HG03095 (cell line): ENCODE results near the gene GTPBP8.
A peak's percentile ranks its signal among the peaks of the same experiment; 100 is the strongest.
"Not testable (repeated sequence)": the region's sequence is repeated elsewhere in the genome, so short reads cannot be mapped to it uniquely, and the experiment has no call there.

ENCODE experiments used
- ATAC-seq: cut with Tn5 transposase; IDR thresholded peaks from one replicate; pipeline ENCODE4 v1.9.1; 2021; ENCODE audit warnings: moderate library complexity; ENCODE audit not compliant: unreplicated experiment

The GTPBP8 gene

GRCh38 chr3:112995800-112996199, 5.0 kb downstream of the GTPBP8 start:
- ATAC-seq: no peak

DNA sequence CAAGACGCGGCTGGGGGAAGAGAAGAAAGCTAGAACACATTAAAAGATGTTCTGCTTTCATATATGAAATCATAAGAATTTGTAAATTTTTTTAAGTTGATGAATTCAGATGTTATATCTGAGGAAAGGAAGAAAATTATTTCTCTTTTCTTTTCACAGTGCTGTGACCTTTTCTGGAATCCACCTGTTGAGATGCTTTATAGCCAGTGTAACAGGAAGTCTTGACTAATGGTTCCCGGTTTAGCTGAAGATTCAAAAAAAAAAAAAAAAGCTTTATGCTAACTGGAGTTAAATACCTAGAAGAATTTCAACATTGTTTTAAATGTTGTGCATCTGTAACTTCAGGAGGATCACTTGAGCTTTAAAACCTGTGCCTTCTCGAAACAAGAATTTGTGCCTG, 9.9 kb downstream of the GTPBP8 start:
- ATAC-seq: no peak

- ATAC-seq: no peak
These were observed 11.3 kb downstream of the GTPBP8 start for GRCh38 chr3:113002037-113002436.

DNA sequence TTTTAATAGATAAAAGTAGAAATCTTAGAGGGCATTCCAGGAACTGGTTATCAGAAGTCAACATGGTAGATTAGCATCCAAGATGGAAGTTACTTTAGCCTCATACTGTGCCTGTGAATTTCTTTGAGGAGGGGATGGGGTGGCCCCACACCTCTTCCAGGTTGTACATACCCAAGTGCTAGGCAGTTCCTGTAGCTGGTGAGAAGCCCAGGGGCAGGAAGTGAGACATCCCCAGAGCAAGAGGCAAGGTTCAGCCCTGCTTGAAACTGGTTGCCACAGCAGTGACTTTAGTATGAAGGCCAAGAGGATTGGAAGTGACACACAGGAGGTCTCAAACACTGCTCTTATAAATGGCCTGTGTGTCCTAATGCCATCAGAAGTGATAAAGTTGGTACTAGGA, 11.9 kb downstream of the GTPBP8 start:
- ATAC-seq: no peak

DNA sequence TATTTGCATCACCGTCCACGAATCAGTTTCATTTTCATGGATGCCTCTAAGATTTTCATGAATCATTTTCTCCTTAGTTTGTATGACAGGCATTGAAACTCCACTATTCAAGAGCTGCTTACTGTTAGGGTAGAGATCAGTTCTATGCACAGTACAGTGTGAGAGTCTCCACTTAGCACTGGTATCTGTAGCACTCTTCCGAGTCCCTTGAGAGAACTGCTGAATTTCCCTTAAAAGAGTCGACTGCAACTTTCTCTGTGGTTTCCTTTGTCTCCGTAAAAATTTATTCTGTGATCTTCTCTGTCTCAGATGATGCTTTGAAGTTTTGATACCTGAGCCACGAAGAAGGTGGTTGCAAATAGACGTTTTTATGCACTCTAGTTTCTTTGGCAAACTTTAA, 14.8 kb downstream of the GTPBP8 start:
- ATAC-seq: no peak

DNA sequence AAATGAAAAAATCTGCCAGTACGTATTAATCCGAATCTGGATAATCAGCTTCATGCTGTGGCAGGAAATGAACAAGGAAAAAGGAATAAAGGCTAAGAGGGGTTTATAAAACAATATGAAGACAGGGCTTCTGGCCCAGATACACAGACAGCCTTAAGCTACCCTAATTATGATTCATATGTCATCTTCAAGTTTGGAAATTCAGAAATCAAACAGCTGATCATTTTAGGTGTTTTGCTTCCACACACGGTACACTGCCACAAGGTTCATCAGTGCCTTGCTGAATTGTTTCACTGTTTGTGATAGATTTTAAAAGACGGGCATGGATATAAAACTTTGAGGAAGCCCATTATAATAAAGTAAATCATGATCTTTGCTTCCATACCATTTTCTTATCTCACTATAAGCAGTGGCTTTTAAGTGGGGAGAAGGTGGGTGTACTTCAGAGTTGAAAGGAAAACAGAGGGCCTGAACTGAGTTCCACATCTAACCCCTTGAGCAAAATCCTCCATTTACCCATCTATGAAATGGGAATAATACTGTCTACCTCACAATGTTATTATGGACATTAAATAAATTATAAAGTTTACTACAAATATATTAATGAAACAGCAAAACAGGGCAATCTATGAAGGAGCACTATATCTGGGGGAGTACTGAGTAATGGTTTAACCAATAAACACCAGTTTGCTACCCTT, 15.7 kb downstream of the GTPBP8 start:
- no peak for ATAC-seq

DNA sequence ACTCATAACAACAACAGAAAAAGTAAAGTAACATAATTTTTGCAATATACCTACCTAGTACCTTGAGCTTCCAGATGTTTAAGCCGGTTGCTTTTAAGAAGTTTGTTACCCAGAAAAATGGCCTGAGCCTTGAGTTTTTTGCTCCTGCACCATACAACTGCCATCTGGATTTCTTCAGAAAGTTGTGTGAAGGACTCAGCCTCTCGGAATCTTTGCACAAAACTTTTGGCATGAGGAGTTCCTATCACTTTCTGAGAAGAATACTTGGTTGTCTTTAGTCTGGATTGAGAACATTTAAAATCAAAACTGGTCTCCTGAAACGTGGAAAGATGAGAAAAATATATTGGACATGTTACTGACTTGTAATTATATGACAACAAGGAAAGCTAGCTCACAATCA, 17.3 kb downstream of the GTPBP8 start:
- ATAC-seq: no peak

- no peak for ATAC-seq
These were observed 22.8 kb downstream of the GTPBP8 start for GRCh38 chr3:113013593-113013992.

- ATAC-seq: peak; percentile 3
These were observed 27.9 kb downstream of the GTPBP8 start for GRCh38 chr3:113018536-113019181.

- peak; percentile 91 for ATAC-seq
These were observed 28.7 kb downstream of the GTPBP8 start for GRCh38 chr3:113019182-113020137.

GRCh38 chr3:113021471-113021870, 30.7 kb downstream of the GTPBP8 start:
- no peak for ATAC-seq

- no peak for ATAC-seq
These were observed 43.2 kb downstream of the GTPBP8 start for GRCh38 chr3:113034011-113034410.

DNA sequence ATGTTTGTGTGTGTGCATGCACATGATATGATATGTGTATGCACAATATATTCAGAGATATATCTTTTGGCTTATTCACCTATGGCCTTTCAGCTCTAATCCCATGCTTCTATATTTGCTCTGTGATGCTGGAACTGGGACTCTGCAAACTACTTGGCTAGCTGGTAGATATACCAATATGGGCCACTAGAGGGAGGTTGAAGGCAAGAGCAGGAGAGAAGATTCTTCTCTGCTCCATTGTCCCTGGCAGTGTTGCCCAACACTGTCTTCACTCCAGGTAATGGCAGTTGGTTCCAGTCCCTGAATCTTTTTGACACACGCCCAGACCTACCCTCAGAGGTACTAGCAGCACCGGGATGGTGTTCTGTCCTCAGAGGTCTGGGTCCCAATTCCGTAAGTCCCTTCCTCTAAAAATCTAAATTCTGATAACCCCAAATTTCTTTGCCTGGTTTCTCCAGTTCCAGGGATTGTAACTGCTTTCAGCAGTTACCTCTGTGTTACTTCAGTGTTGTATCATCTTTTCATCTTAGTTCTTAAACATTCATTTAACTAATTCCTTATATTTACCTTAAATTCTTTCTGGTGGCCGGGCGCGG, 44.7 kb downstream of the GTPBP8 start:
- no peak for ATAC-seq

GRCh38 chr3:113038328-113038727, 47.5 kb downstream of the GTPBP8 start:
- no peak for ATAC-seq

GRCh38 chr3:113039546-113039945, 48.8 kb downstream of the GTPBP8 start:
- ATAC-seq: no peak

DNA sequence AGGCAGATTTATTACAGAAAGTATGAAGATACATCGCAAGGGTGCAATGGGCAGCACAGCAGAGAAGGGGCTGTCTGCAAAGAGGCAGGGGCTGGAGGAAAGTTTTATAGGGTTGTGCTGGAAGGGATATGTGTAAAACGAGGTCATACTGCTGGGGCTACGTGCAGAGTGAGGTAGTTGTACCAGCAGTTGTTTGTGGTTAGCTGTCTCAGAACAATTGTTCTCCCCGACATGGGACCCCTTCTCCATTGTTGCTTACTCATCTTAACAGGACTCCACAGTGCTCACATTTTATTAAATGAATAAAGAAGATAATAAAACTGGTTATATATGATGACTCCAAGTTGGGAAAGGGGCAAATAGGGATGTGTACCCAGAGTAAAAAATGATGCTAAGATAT, 49.4 kb downstream of the GTPBP8 start:
- no peak for ATAC-seq

- no peak for ATAC-seq
These were observed 52.9 kb downstream of the GTPBP8 start for GRCh38 chr3:113043686-113044085.

DNA sequence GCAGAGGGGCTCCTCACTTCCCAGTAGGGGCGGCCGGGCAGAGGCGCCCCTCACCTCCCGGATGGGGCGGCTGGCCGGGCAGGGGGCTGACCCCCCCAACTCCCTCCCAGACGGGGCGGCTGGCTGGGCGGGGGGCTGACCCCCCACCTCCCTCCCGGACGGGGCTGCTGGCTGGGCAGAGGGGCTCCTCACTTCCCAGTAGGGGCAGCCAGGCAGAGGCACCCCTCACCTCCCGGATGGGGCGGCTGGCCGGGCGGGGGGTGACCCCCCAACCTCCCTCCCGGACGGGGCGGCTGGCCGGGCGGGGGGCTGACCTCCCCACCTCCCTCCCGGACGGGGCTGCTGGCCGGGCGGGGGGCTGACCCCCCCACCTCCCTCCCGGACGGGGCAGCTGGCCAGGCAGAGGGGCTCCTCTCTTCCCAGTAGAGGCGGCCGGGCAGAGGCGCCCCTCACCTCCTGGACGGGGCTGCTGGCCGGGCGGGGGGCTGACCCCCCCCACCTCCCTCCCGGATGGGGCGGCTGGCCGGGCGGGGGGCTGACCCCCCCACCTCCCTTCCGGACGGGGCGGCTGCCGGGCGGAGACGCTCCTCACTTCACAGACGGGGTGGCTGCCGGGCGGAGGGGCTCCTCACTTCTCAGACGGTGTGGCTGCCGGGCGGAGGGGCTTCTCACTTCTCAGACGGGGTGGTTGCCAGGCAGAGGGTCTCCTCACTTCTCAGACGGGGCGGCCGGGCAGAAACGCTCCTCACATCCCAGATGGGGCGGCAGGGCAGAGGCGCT, 55.6 kb downstream of the GTPBP8 start:
- not testable (repeated sequence) for ATAC-seq

- peak; percentile 95 for ATAC-seq
These were observed 60.5 kb downstream of the GTPBP8 start for GRCh38 chr3:113051302-113051711.
